MM.1S (cell line): Measurements from ENCODE around the gene ADRA2C.

Experiments
- EZH2 ChIP-seq: fragments of 300-600 bp; sonication (generic); optimal IDR thresholded peaks from 2 replicates; pipeline ENCODE3; 2017; ENCODE audit warnings: low read depth, mild to moderate bottlenecking, antibody characterized with exemption, low read length, mixed read lengths
- EZH2phosphoT487 ChIP-seq: fragments of 300-600 bp; sonication (generic); IDR thresholded peaks from 2 replicates; pipeline ENCODE4 v1.6.1; 2018; ENCODE audit warnings: antibody characterized with exemption, low read length
- TF ChIP-seq, protein P1 (sequence below): fragments of 300-600 bp; sonication (generic); IDR thresholded peaks from 2 replicates; pipeline ENCODE4 v1.5.1; 2016; ENCODE audit warnings: antibody characterized with exemption, low read length, mixed read lengths

GRCh38 chr4:3729882-3730226, 36.3 kb upstream of the ADRA2C start:
- TF ChIP-seq EZH2 (no peak), EZH2phosphoT487 (no peak)
- TF ChIP-seq, protein P1, sequence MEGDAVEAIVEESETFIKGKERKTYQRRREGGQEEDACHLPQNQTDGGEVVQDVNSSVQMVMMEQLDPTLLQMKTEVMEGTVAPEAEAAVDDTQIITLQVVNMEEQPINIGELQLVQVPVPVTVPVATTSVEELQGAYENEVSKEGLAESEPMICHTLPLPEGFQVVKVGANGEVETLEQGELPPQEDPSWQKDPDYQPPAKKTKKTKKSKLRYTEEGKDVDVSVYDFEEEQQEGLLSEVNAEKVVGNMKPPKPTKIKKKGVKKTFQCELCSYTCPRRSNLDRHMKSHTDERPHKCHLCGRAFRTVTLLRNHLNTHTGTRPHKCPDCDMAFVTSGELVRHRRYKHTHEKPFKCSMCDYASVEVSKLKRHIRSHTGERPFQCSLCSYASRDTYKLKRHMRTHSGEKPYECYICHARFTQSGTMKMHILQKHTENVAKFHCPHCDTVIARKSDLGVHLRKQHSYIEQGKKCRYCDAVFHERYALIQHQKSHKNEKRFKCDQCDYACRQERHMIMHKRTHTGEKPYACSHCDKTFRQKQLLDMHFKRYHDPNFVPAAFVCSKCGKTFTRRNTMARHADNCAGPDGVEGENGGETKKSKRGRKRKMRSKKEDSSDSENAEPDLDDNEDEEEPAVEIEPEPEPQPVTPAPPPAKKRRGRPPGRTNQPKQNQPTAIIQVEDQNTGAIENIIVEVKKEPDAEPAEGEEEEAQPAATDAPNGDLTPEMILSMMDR, result no peak
